GM18498 (cell line): ENCODE results near the gene P2RY4.
A peak's percentile ranks its signal among the peaks of the same experiment; 100 is the strongest.
"Not testable (repeated sequence)": the region's sequence is repeated elsewhere in the genome, so short reads cannot be mapped to it uniquely, and the experiment has no call there.

Experiments
- ATAC-seq: cut with Tn5 transposase; IDR thresholded peaks from one replicate; pipeline ENCODE4 v1.9.1; 2021; ENCODE audit warnings: mild to moderate bottlenecking, moderate library complexity; ENCODE audit not compliant: unreplicated experiment

P2RY4 gene

GRCh38 chrX:70260104-70260503 lies at the start of gene P2RY4:
Gene P2RY4, minus strand, starts transcription at chrX:70260204. Its CDS starts 580 bp downstream, at chrX:70259624.
- no peak for ATAC-seq

GRCh38 chrX:70301716-70302115 lies 41.7 kb upstream of the P2RY4 start:
- ATAC-seq: no peak

GRCh38 chrX:70293621-70294020 lies 33.6 kb upstream of the P2RY4 start:
- no peak for ATAC-seq

GRCh38 chrX:70292788-70293187 lies 32.8 kb upstream of the P2RY4 start:
- no peak for ATAC-seq

- ATAC-seq: peak; percentile 99
Measured at GRCh38 chrX:70289793-70290770, 30.1 kb upstream of the P2RY4 start, which contains the start of the genes KIF4A and PDZD11. Gene KIF4A, plus strand, starts transcription at chrX:70290104. Its CDS starts 355 bp downstream, at chrX:70290459. Gene PDZD11, minus strand, starts transcription at chrX:70289927. Its CDS starts 586 bp downstream, at chrX:70289341.

GRCh38 chrX:70289168-70289792 lies 29.3 kb upstream of the P2RY4 start:
- no peak for ATAC-seq

- ATAC-seq: no peak
Measured at GRCh38 chrX:70281951-70282350, 21.9 kb upstream of the P2RY4 start, which contains the start of gene RAB41. Gene RAB41, plus strand, starts transcription at chrX:70282172. Its CDS starts 46 bp downstream, at chrX:70282218.

GRCh38 chrX:70280573-70280972 lies 20.6 kb upstream of the P2RY4 start:
- no peak for ATAC-seq

GRCh38 chrX:70279081-70279480 lies 19.1 kb upstream of the P2RY4 start:
- no peak for ATAC-seq

- not testable (repeated sequence) for ATAC-seq
Measured at GRCh38 chrX:70274029-70274428, 14.0 kb upstream of the P2RY4 start.

- ATAC-seq: no peak
Measured at GRCh38 chrX:70268034-70268433, 8.0 kb upstream of the P2RY4 start, which contains the start of gene ARR3. Gene ARR3, plus strand, starts transcription at chrX:70268334. Its CDS starts 1,052 bp downstream, at chrX:70269386.

- no peak for ATAC-seq
Measured at GRCh38 chrX:70264784-70265183, 4.8 kb upstream of the P2RY4 start.

- ATAC-seq: no peak
Measured at GRCh38 chrX:70262952-70263567, 3.1 kb upstream of the P2RY4 start.

- ATAC-seq: no peak
Measured at GRCh38 chrX:70257423-70258288, 2.3 kb downstream of the P2RY4 start.

- no peak for ATAC-seq
Measured at GRCh38 chrX:70255452-70255851, 4.6 kb downstream of the P2RY4 start.

GRCh38 chrX:70254909-70255308 lies 5.1 kb downstream of the P2RY4 start:
- no peak for ATAC-seq

- ATAC-seq: no peak
Measured at GRCh38 chrX:70254063-70254400, 6.0 kb downstream of the P2RY4 start.

- no peak for ATAC-seq
Measured at GRCh38 chrX:70253377-70254062, 6.5 kb downstream of the P2RY4 start.

- ATAC-seq: no peak
Measured at GRCh38 chrX:70252491-70252890, 7.5 kb downstream of the P2RY4 start.

GRCh38 chrX:70247252-70247651 lies 12.8 kb downstream of the P2RY4 start:
- ATAC-seq: no peak
